T-helper 2 cell (primary cell): Measurements from ENCODE around the gene CHIC1.
"Not testable (repeated sequence)": the region's sequence is repeated elsewhere in the genome, so short reads cannot be mapped to it uniquely, and the experiment has no call there.

Experiments
- DNase-seq, 5 experiments: peaks; one replicate each; pipeline versions ENCODE4 v3.0.0 to v3.0.0-alpha.2; 2012 to 2022
- total RNA-seq, 2 donors: gene quantifications; one replicate each; lab custom pipeline; 2026; lab: John Stamatoyannopoulos, UW

The CHIC1 gene
- 11.8 to 24.1 reads per million in 2 donors for total RNA-seq

GRCh38 chrX:73562984-73563737 is at the start of gene CHIC1:
CHIC1 (plus strand) TSS chrX:73563197; CDS start chrX:73563285, 88 bp downstream.
- DNase-seq = peak; percentile 35 to 89 (median 64)

- not testable (repeated sequence) for DNase-seq
Measured at GRCh38 chrX:73522823-73523222, 40.2 kb upstream of the CHIC1 start.

GRCh38 chrX:73524906-73525305 is 38.1 kb upstream of the CHIC1 start:
- no peak for DNase-seq

GRCh38 chrX:73525928-73526690 is 36.9 kb upstream of the CHIC1 start:
- no peak for DNase-seq

- DNase-seq = not testable (repeated sequence)
Measured at GRCh38 chrX:73531655-73532054, 31.3 kb upstream of the CHIC1 start.

GRCh38 chrX:73556159-73556558 is 6.8 kb upstream of the CHIC1 start:
- no peak for DNase-seq

- DNase-seq = no peak
Measured at GRCh38 chrX:73561801-73562200, 1.2 kb upstream of the CHIC1 start.

- DNase-seq = no peak
Measured at GRCh38 chrX:73562458-73562857, 539 bp upstream of the CHIC1 start.

GRCh38 chrX:73563738-73564068 is 706 bp downstream of the CHIC1 start:
- DNase-seq = peak in 2 of 5 experiments; percentile 34 to 65

GRCh38 chrX:73577361-73577760 is 14.4 kb downstream of the CHIC1 start:
- DNase-seq = no peak

- no peak for DNase-seq
Measured at GRCh38 chrX:73581002-73581628, 18.1 kb downstream of the CHIC1 start.

GRCh38 chrX:73597758-73598157 is 34.8 kb downstream of the CHIC1 start:
- DNase-seq = not testable (repeated sequence)

- peak in 1 of 5 experiments; percentile 32 for DNase-seq
Measured at GRCh38 chrX:73615022-73615421, 52.0 kb downstream of the CHIC1 start.

GRCh38 chrX:73641669-73642068 is 78.7 kb downstream of the CHIC1 start:
- DNase-seq = not testable (repeated sequence)

GRCh38 chrX:73647212-73647611 is 84.2 kb downstream of the CHIC1 start:
- no peak for DNase-seq

- DNase-seq = no peak
Measured at GRCh38 chrX:73647632-73648322, 84.8 kb downstream of the CHIC1 start.

GRCh38 chrX:73661322-73661721 is 98.3 kb downstream of the CHIC1 start:
- not testable (repeated sequence) for DNase-seq

GRCh38 chrX:73668779-73669178 is 105.8 kb downstream of the CHIC1 start:
- no peak for DNase-seq

- no peak for DNase-seq
Measured at GRCh38 chrX:73681408-73681807, 118.4 kb downstream of the CHIC1 start.

GRCh38 chrX:73683236-73683859 is 120.4 kb downstream of the CHIC1 start:
- DNase-seq = no peak

GRCh38 chrX:73707014-73707413 is 144.0 kb downstream of the CHIC1 start:
- DNase-seq = not testable (repeated sequence)

- no peak for DNase-seq
Measured at GRCh38 chrX:73728602-73729001, 165.6 kb downstream of the CHIC1 start.
